GM18519 (cell line): ENCODE results near the gene TADA2B.

Source experiments
- ATAC-seq: cut with Tn5 transposase; IDR thresholded peaks from one replicate; pipeline ENCODE4 v1.9.1; 2021; ENCODE audit warnings: mild to moderate bottlenecking, moderate library complexity; ENCODE audit not compliant: unreplicated experiment, low FRiP score

TADA2B gene

DNA sequence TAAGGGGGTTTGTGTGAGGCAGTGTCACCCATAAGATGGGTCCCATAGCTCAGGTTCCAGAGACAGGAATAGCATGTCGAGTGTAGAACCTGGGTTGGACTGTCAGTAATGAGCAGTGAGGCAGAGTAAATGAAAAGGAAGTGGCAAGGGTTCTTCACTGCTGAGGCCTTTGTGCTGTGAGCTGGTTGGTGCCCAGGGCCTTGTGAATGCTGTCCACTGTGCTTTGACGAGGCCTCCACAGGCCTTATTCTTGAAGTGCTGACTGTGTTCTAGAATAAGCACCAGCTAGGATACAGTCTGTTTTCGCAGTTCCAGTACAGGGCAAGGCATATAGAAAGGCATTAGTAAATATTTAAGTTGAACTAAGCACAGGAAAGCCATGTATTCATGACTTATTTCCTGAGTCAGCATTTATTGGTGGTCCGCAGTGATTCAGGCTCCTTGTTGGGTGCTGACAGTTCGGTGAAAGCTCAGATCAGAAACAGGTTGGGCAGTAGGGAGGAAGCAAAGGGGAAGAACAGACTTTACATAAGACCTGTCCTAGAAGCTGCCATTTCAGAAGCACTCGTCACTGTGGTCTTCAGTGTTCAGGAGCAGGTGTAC, 25.6 kb upstream of the TADA2B start:
- ATAC-seq, result no peak

DNA sequence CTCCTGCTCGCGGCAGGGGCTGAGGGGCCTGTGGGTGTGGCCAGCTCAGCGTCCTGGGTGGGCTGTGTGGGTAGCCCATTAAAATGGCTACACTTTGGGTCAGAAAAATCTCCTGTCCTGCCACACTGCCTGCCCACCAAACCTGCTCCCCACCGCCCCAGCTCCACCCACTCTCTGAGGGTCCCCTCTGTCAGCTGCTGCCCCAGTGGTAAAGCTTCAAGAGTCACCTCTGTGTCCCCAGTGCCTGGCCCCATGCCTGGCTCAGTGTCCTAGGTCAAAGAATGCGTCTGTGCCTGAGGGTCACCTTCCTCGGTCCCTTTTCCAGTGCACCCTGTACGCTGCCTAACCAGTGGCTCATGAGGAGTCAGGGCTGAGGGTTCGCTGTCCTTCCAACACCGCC, 24.9 kb upstream of the TADA2B start:
- no peak for ATAC-seq

DNA sequence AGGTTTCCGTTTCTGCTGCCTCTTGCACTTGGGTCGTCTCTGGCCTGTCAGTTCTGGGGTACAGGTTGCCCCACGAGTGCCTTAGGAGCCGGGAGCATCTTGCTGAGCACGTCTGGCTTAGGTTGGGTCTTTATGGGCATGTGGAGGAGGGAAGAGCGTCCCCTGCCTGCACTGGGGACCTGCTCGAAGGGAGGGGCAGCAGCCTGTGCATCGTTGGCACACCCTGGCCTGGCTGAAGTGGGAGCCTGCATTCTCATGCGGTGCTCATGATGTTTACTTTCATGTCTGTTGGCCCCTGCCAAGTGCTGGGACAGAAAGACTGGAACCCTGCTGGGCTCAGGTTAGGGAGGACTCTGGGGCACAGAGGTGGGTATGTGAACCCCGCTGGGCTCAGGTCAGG, 23.8 kb upstream of the TADA2B start:
- no peak for ATAC-seq

DNA sequence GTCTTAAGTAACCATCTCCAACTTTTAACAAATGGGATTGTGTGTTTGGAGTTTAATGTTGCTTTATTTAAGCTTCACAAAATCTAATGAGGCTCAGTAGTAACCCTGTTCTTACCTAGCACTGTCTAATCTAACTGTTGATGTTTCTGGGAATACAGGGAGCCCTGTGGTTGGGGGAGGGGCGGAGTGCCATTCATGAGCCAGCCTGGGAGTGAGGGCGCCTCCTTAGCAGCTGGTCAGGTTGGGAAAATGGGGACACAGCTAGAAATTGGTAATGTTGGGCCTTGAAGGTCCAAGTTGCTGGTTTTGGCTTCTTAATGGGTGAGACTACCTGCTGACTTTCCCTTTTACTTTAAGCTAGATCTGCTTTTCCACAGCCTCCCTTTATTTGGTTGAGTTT, 22.9 kb upstream of the TADA2B start:
- ATAC-seq, result no peak

DNA sequence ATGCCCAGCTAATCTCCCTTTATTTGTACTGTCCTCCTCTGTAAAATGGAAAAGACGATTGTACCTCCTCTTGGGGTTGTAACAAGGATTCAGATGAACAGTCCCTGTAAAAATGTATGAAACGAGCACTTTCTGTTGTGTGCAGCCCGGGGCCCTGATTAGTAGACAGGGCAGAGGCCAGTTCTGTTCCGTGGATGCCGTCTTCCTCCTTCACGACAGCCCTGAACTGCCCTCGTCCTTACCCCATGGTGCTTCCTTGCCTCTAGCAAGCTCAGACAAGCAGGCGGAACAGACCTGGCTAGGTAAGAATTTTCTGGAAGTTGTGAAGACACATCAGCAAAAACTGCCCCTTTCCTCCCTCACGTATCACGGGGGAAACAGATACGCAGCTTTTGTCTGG, 22.3 kb upstream of the TADA2B start:
- no peak for ATAC-seq

DNA sequence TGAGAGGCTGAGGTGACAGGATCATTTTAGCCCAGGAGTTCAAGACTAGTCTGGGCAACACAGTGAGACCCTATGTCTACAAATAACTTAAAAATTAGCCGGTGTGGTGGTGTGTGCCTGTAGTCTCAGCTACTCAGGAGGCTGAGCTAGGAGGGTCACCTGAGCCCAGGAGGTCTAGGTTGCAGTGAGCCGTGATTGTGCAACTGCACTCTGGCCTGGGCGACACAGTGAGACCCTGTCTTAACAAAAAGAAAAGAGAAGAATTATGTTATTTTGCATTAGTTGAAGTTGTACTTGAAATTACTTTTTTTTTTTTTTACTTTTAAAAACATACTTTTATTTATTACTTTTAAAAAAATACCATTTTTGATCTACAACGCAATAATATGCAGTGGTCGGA, 21.8 kb upstream of the TADA2B start:
- ATAC-seq, result no peak

DNA sequence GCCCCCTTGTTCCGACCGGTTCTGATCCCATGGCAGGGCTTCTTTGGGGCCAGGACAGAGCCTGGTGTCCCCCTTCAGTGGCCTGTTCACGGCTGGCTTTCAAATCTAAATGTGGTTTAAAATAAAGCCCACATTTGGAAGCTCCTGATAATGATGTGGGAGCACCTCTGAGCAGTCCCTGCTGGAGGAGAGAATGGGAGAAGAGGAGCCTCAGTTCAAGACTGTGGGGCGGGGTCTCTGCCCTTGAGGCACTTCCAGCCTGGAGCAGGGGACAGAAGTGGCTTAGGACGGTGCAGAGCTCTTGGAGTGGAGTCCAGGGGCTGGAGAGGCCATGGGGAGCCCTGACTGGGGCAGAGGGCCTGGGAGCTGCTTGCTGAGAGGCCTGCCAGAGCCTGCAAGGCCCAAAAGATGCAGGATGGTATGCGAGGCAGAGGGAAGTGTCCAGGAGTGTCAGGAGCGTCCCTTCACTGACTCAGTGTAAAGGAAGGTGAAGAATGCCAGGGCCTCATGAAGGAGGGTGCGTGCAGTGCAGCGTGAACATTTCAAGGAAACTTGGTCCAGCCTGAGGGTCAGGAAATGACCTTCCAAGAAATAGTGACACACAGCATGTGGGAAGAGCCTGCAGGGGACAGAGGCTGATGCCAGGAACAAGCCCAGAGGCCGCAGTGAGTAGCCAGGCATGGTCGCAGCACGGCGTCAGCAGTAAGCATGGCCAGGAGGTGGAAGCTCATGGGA, 21.1 kb upstream of the TADA2B start:
- no peak for ATAC-seq

DNA sequence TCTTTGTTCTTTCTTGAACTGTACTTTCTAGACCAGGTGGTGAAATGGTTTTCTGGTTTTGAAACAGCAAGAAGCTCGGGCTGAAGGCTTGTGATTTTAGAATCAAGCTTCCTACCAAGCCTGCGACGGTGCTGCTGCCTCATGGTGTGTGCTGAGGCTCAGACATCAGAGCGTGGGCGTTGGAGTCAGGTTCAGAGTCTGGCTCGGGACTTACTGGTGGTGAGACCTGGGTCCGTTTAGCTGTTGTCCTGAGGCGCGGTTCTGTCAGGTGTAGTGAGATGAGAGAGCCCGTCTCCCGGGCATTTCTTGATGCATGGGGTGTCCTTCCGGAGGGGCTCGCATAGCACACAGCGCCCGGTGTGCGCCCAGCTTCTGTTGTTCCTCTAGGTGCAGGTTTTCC, 19.7 kb upstream of the TADA2B start:
- no peak for ATAC-seq

DNA sequence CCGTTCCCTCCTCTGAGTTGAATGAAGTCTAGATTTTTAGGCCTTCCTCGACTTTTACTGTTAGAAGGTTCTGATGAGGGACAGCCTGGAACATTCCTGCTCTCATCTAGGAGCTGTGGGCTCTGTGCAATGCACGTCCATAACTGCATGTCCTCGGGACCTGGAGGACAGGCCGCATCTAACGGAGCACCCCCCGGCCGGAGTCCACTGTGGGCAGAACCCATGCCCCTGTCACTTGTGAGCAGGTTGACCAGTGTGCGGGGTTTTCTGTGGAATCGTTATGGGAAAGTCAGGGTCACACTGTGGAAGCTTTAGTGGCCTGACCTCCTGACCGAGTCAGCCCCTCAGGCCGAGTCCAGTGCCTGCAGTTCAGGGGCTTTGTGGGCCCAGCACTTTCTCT, 19.3 kb upstream of the TADA2B start:
- ATAC-seq, result no peak

DNA sequence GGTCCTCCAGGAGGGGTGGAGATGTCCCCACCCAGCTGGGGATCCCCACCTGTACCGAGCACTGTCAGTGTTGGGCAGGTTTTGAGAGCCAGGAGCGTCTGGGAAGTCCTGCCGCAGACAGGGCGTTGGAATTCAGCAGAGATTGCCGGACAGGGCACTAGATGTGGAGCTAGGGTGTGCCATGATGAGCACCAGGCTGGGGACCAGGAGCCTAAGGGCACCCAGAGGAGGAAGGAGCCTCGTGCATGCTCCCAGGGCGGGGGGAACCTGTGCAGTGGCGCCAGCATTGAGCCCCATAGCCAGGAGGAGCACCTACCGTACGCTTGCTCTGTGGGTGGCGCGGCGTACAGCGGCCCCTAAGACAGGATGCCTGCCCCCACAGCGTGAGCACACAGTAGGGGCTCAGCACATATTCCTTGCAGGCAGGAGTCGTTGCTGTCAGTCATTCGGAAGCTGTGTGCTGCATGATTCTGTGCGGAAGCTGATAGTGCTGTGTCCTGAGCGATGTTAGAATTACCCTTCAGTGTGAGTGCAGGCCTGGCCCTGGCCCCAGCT, 18.8 kb upstream of the TADA2B start:
- ATAC-seq, result no peak

DNA sequence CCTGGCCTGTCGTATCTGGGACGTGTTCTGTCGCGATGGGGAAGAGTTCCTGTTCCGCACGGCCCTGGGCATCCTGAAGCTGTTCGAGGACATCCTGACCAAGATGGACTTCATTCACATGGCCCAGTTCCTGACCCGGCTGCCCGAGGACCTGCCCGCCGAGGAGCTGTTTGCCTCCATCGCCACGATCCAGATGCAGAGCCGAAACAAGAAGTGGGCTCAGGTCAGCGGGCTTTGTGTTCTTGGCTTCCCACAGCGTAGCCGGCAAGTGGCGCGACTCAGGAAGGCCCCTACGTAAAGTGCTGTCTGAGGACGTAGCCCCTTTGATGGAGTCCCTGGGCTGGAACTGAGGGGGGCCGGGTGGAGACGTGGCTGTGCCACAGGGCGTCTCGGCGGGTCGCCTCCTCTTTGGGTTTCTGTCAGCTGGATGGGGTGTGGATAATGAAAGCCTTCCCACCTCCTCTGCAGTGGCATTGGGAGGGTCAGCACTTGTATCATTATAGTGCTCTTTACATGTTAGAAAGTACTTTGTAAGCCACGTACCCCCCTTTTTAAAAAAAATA, 18.1 kb upstream of the TADA2B start:
- no peak for ATAC-seq

DNA sequence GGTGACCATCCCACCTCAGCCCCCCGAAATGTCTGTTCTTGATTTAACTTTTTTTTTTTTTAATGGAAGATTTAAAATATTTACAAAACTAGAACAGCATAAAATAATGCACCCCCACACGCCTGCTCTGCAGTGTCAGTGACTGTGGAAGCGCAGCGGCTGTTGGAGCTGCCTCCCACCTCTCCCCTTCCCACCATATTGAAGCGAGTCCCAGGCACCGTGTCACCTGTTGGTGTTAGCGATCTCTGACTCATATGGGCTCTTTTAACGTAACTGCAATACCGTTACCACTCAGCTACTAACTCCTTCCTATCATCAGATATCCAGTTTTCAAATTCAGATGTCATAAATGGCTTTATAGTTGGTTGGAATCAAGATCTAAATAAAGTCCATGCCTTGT, 17.1 kb upstream of the TADA2B start:
- ATAC-seq, result no peak

DNA sequence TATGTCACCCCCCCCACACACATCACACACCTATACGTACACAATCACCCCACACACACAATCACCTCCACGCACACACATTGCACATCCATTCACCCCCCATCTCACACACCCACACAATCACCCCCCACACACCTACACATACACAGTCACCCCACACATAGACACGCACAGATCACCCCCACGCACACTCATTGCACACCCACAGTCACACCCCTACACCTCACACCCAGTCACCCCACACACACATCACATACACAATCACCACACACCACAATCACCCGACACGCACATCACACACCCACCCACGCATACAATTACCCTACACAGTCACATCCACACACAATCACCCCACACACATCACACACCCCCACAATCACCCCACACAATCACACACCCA, 15.9 kb upstream of the TADA2B start:
- no peak for ATAC-seq

DNA sequence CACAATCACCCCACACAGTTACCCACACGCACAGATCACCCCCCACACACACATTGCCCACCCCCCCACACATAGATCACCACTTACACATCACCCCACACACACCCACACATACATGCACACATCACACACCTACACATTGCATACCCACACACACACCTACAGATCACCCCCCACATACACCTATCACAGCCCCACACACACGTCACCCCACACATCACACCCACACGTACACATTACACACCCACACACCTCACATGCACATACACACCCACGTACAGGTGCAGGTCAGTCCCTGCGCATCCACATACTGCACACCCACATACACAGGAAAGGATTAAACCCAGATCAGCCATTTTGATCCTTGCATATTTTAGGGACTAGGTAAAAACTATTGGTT, 15.3 kb upstream of the TADA2B start:
- ATAC-seq, result no peak

DNA sequence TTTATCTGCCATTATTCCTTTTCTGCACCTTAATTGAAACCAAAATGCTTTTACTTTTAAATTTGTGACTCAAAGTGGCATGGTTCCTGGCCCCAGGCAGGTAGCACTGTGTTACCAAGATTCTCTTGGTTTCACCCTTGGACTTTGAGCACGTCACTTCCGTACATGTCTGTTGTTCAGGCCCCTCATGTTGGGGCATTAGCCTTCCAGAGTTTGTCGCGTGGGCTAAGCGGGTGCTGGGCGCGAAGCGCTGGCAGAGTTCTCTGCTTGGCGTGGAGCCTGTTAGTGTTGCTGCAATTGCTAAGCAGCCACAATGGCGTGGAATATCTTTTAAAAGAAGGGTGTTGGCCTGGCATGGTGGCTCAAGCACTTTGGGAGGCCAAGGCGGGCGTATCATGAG, 14.0 kb upstream of the TADA2B start:
- ATAC-seq, result no peak

DNA sequence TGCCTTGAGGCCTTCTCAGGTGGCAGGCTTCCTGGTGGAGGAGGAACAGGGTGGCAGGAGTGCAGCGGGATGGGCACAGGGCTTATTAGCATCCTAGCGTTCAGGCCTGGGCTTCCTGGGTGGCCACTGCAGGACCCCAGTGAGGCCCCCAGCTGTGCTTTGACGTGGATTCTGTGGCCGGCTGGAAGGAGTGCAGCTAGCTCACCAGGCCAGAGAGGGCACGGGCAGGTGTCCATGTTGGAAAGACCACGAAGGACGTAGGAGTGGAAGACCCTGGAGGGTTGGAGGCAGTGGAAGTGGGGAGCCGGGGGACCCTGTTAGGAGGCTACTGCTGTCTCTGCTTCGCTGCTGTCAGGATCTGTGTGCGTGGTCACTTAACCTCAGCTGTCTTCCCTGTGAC, 13.3 kb upstream of the TADA2B start:
- ATAC-seq, result no peak

DNA sequence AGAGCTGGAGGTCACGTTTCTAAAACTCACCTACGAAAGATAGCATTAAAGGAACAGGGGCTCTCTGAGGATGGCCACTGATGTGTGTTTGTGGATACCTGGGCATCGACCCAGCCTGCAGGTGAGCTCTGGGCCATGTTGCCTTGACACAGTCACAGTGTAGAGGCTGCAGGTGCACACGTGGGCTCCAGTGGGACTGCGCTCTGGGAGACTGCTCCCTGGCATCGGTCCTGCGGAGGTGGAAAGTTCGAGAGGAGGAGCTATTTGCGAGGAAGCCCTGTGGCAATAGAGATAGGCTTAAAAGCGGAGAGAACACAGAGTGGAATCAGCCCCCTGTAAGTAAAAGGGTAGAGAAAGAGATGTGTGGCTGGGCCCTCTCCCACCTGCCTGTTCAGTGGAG, 12.3 kb upstream of the TADA2B start:
- ATAC-seq, result no peak

DNA sequence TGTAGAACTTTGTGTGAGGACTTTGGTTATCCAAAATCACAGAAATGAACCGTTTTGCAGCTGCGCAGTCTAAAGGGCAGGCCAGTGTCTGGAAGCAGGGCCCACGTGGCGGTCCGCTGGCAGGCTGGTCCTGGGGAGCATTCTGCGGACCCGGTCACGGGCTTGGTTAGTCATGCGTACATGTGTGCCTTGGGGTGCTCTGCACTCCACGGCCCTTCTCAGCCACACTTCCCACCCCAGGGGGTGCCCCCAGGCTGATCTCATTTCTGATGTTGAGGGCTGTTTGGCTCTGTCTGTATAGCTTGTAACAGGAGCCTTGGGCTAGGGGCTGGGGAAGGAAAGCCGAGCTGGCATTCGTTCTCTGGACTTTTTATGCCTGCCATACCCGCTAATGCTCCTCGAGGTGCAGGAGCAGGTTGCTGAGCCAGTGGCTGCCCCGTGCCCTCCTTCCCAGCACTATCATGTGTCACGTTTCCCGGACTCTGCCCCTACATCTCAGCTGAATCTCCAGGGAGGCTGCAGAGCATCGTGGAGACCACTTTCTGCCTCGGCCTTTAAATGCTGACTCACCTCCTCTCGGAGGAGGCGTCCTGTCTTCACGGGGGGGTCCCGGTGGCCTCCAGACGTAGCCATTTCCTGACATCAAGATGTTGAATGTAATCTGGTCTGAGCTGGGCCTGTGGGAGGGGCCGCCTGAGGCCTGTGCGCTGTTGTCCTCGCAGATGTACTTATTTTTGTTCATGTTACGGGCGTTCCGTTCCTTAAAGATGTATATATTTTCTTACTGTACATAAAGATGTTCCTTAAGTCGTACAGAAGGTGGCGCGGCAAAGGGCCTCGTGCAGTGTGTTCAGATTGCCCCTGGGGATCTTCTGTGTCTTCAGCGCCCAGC, 11.4 kb upstream of the TADA2B start:
- no peak for ATAC-seq

DNA sequence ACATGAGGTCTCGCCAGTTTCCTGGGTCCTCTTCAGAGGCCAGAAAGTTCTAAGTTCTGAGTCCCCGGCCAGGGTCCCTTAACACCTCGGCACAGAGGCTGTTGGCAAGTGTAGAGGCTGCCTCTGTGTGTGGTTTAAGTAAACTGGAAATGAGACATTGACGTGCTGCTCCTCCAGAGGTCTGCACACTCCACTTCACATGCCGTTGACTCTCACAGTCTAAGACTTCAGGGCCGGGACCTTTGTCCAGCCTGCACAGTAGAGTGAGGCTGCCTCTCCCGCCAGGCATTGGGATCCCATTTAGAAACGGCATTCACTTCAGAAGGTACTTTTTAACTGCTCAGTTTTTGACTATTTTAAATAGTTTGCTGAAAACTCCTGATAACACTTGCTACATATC, 10.6 kb upstream of the TADA2B start:
- ATAC-seq, result no peak

DNA sequence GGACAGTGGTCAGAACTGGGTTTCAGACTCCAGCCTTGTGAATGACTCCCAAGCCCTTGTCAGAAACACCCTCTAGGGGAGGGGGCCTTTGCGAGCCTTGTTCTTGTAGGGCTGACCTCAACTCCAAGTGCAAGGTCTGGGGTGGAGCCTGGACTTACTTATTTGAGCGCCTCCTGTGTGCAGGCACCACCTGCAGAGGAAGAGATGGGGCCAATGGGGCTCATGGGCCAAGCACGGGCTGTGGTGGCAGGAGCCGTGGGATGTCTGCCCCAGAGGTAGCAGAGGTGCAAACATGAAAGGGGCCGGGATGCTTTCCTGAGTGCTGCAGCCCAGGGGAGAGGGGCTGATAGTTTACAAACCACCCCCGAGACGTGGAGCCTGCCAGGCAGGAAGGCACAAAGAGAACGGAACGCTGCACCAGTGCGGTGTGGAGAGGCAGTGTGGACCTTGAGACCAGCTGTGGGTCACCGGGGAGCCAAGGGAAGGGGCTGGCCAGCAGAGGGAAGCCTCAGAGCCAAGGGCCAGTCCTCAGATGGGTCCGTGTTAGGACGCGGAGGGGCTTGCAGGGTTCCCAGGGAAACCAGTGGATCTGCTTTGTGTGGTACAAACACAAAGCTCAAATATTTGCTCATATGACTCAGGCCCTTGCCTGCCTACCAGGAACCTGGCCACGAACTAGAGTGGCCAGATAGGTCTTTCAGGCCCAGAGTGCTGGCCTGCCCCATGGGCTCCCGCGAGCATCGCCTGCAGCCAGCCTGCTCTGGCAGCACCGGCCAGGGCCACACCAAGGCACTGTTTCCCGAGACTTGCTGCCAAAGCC, 8.7 kb upstream of the TADA2B start:
- no peak for ATAC-seq
